Left lung (tissue), 10 donors: ENCODE measurements around the gene AKT1. TPM values are rescaled to one million over a fixed set of nuclear protein-coding genes. Genes with fewer than 3 reads are reported as not detected.
A peak's percentile ranks its signal among the peaks of the same experiment; 100 is the strongest.

Source experiments
- ATAC-seq: fragments of 200-7000 bp; cut with Tn5 transposase; one replicate; pipeline ENCODE4 v1.9.1; 2020; ENCODE audit warnings: moderate library complexity
- DNase-seq, 4 donors: peaks; one replicate each; pipeline ENCODE4 v3.0.0-alpha.2; 2013 to 2020
- H3K27ac ChIP-seq, 2 donors: fragments of 200-600 bp; sonication (generic) in 1 of 2; one replicate each; pipeline versions ENCODE4 v1.5.0 to v1.8.0; 2020 to 2021
- H3K27me3 ChIP-seq, 2 donors: fragments of 200-600 bp; sonication (generic) in 1 of 2; one replicate each; pipeline versions ENCODE4 v1.5.0 to v1.8.0; 2020 to 2021
- H3K36me3 ChIP-seq, 2 donors: fragments of 200-600 bp; sonication (generic) in 1 of 2; one replicate each; pipeline versions ENCODE4 v1.5.0 to v1.8.0; 2020 to 2021
- H3K4me1 ChIP-seq, 2 donors: fragments of 200-600 bp; one replicate each; pipeline ENCODE4 v1.8.0; 2021
- H3K4me3 ChIP-seq, 2 donors: fragments of 200-600 bp; sonication (generic) in 1 of 2; one replicate each; pipeline versions ENCODE4 v1.5.0 to v1.8.0; 2020 to 2021; ENCODE audit warnings: mild to moderate bottlenecking in 1 of 2
- H3K9me3 ChIP-seq, 2 donors: fragments of 200-600 bp; sonication (generic) in 1 of 2; one replicate each; pipeline versions ENCODE4 v1.5.0 to v1.8.0; 2020 to 2021
- CTCF ChIP-seq, 2 donors: fragments of 200-600 bp; sonication (generic) in 1 of 2; IDR thresholded peaks; one replicate each; pipeline versions ENCODE4 v1.5.0 to v1.8.0; 2021; ENCODE audit warnings: antibody characterized with exemption in 2 of 2
- intact Hi-C, 2 donors: fragments of 100-400 bp; cut with DNase I; formaldehyde crosslinking; loops; one replicate each; pipeline versions ENCODE4 v1.11.2 to v1.14.2; 2022
- polyA plus RNA-seq, 6 donors: library from polyadenylated mRNA; unstranded; fragments of 120-200 nt; gene quantifications; one replicate each; pipeline ENCODE4 v1.2.1, GENCODE V29; 2013; ENCODE audit not compliant: insufficient read length in 6 of 6
- total RNA-seq, 2 donors: library from RNA; stranded (reverse); fragmentation: NEBNext Ultra II Directional; extraction: Animal tissue kit (Norgen Biotek cat#: 25700); gene quantifications; one replicate each; pipeline ENCODE4 v1.2.1, GENCODE V29; 2021
- donor health status: DM: no; HTN: yes; CAD: no.
- donor health status: DM: no; HTN: no; CAD: no.

AKT1 gene
- total and polyA plus RNA-seq, 8 donors: 144 to 214 (median 173) TPM

GRCh38 chr14:104741108-104741802, 54.3 kb downstream of the AKT1 start:
- Histone ChIP-seq H3K27ac (no peak overlapping the region), H3K9me3 (no peaks in the 10 kb centered on the region), H3K4me3 (no peak overlapping the region), H3K36me3 (no peaks in the 10 kb centered on the region), H3K4me1 (peaks cover 1 to 8% of the 10 kb centered on the region in 2 donors), H3K27me3 (no peaks in the 10 kb centered on the region)
- intact Hi-C loops: no loop called here
- no peak for ATAC-seq
- no peak for TF ChIP-seq CTCF (IDR thresholded peaks at IDR 0.05)
- peak in 1 of 4 donors; percentile 64 for DNase-seq

- TF ChIP-seq CTCF (IDR thresholded peaks at IDR 0.05): no peak
- H3K4me1 ChIP-seq: peaks cover 9 to 21% of the 10 kb centered on the region in 2 donors
- no peak overlapping the region for H3K4me3 ChIP-seq
- no peaks in the 10 kb centered on the region for H3K27me3 ChIP-seq
- H3K9me3 ChIP-seq: no peaks in the 10 kb centered on the region
- no peak for DNase-seq
- ATAC-seq: no peak
- H3K36me3 ChIP-seq: no peaks in the 10 kb centered on the region
- intact Hi-C loops: no loop called here
- no peak overlapping the region for H3K27ac ChIP-seq
Observed at GRCh38 chr14:104739546-104740516, 55.7 kb downstream of the AKT1 start.

- DNase-seq: peak in 1 of 4 donors; percentile 75
- Histone ChIP-seq H3K4me1 (peaks cover 9 to 21% of the 10 kb centered on the region in 2 donors), H3K36me3 (no peaks in the 10 kb centered on the region), H3K27ac (no peak overlapping the region), H3K27me3 (no peaks in the 10 kb centered on the region), H3K9me3 (no peaks in the 10 kb centered on the region), H3K4me3 (no peak overlapping the region)
- intact Hi-C loops: no loop called here
- ATAC-seq: no peak
- TF ChIP-seq CTCF (IDR thresholded peaks at IDR 0.05): no peak
Observed at GRCh38 chr14:104739026-104739425, 56.5 kb downstream of the AKT1 start.

- DNase-seq: peak in 1 of 4 donors; percentile 58
- no peak for ATAC-seq
- no peaks in the 10 kb centered on the region for H3K27me3 ChIP-seq
- intact Hi-C loops: no loop called here
- TF ChIP-seq CTCF (IDR thresholded peaks at IDR 0.05): no peak
- H3K9me3 ChIP-seq: no peaks in the 10 kb centered on the region
- H3K4me3 ChIP-seq: no peak overlapping the region
- peaks cover 9 to 21% of the 10 kb centered on the region in 2 donors for H3K4me1 ChIP-seq
- no peaks in the 10 kb centered on the region for H3K36me3 ChIP-seq
- H3K27ac ChIP-seq: no peak overlapping the region
Observed at GRCh38 chr14:104738375-104739019, 57.1 kb downstream of the AKT1 start.
